GM23248 (cell line): ENCODE results near the gene BRD4. TPM values are rescaled to one million over a fixed set of nuclear protein-coding genes. Genes with fewer than 3 reads are reported as not detected.

Experiments
- DNase-seq: peaks from one replicate; pipeline ENCODE4 v3.0.0-alpha.2; 2015
- H2AFZ ChIP-seq: fragments of 200-600 bp; sonication (generic); 2 replicates; pipeline ENCODE4 v1.6.1; 2016; ENCODE audit warnings: antibody characterized with exemption
- H3F3A ChIP-seq: fragments of 200-600 bp; sonication (generic); 2 replicates; pipeline ENCODE4 v1.6.1; 2016; ENCODE audit warnings: mild to moderate bottlenecking, antibody characterized with exemption, mixed run types; ENCODE audit not compliant: insufficient read depth
- H3K27ac ChIP-seq: fragments of 200-600 bp; sonication (generic); 2 replicates; pipeline ENCODE4 v1.5.1; 2016; ENCODE audit warnings: mild to moderate bottlenecking
- H3K27me3 ChIP-seq: fragments of 200-600 bp; sonication (generic); replicated peaks from 2 replicates; pipeline ENCODE4 v1.6.1; 2016; ENCODE audit warnings: mild to moderate bottlenecking; ENCODE audit not compliant: insufficient read depth
- H3K36me3 ChIP-seq: fragments of 200-600 bp; sonication (generic); 2 replicates; pipeline ENCODE4 v1.6.1; 2016; ENCODE audit warnings: low read depth, mild to moderate bottlenecking
- H3K4me1 ChIP-seq: fragments of 200-600 bp; sonication (generic); 2 replicates; pipeline ENCODE4 v1.6.1; 2016; ENCODE audit warnings: mild to moderate bottlenecking; ENCODE audit not compliant: insufficient read depth
- H3K4me2 ChIP-seq: fragments of 200-600 bp; sonication (generic); one replicate; pipeline ENCODE4 v1.6.1; 2016; ENCODE audit warnings: mild to moderate bottlenecking; ENCODE audit not compliant: unreplicated experiment
- H3K4me3 ChIP-seq: fragments of 200-600 bp; sonication (generic); 2 replicates; pipeline ENCODE4 v1.5.1; 2016; ENCODE audit warnings: mild to moderate bottlenecking
- H3K79me2 ChIP-seq: fragments of 200-600 bp; sonication (generic); 2 replicates; pipeline ENCODE4 v1.6.1; 2016; ENCODE audit warnings: mild to moderate bottlenecking; ENCODE audit not compliant: insufficient read depth
- H3K9ac ChIP-seq: fragments of 200-600 bp; sonication (generic); 2 replicates; pipeline ENCODE4 v1.6.1; 2016; ENCODE audit warnings: mild to moderate bottlenecking
- H3K9me2 ChIP-seq: fragments of 200-600 bp; sonication (generic); 2 replicates; pipeline ENCODE4 v1.6.1; 2016; ENCODE audit warnings: mixed run types, mild to moderate bottlenecking, moderate library complexity; ENCODE audit not compliant: insufficient read depth
- H3K9me3 ChIP-seq: fragments of 200-600 bp; sonication (generic); one replicate; pipeline ENCODE4 v1.6.1; 2017; ENCODE audit warnings: low read depth
- H4K20me1 ChIP-seq: fragments of 200-600 bp; sonication (generic); 2 replicates; pipeline ENCODE4 v1.6.0; 2016; ENCODE audit not compliant: insufficient read depth
- EZH2 ChIP-seq: fragments of 200-600 bp; sonication (generic); IDR thresholded peaks from 2 replicates; pipeline ENCODE4 v1.6.1; 2018; ENCODE audit warnings: antibody characterized with exemption, mild to moderate bottlenecking; ENCODE audit not compliant: insufficient read depth, poor library complexity, severe bottlenecking
- EZH2phosphoT487 ChIP-seq: fragments of 200-600 bp; sonication (generic); IDR thresholded peaks from 2 replicates; pipeline ENCODE4 v1.6.1; 2018; ENCODE audit warnings: antibody characterized with exemption, moderate library complexity, mild to moderate bottlenecking, low read depth; ENCODE audit not compliant: insufficient read depth
- WGBS, 2 experiments: methylation state at CpG; one replicate each; pipeline ENCODE4 v1.1.6; 2015 to 2017; ENCODE audit warnings: low lambda C conversion rate in 2 of 2, low coverage in 1 of 2; ENCODE audit errors: missing lambda C conversion rate in 2 of 2; 5-methylcytosine and 5-hydroxymethylcytosine counted together
- in situ Hi-C: fragments of 300-500 bp; cut with MboI; formaldehyde crosslinking; loops from 2 replicates; pipeline ENCODE4 v1.15.0; 2020
- polyA plus RNA-seq: library from polyadenylated mRNA; unstranded; fragments of >200 nt; fragmentation: Nextera tagmentation; extraction: Ambion mirVana; gene quantifications from 2 replicates; pipeline ENCODE4 v1.2.1, GENCODE V29; 2016
- total RNA-seq: library from RNA; depleted of rRNA; stranded (reverse); fragments of >200 nt; shearing (Covaris generic); gene quantifications from 2 replicates; pipeline ENCODE4 v1.2.3, GENCODE V29; 2014

The BRD4 gene
- total and polyA plus RNA-seq, 2 experiments from 2014 or later: 9.0 to 18.6 TPM

DNA sequence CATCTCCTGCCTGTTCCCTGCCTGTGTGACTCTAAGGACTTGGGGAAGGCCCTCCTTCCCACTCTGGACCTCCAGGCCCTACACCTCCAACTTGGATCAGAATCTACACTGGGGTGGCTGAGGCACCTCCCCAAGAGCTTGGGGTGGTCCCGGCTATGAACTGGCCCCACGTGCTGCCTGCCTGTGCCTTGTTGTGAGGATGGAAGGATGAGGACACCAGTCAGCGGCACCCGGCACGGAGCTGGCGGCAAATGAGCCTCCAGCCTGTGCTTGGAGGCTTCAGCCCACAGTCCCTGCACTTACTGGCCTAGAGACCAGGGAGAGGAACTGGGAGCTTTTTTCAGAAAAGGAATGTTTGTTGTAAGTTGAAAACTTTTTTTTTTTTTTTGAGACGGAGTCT is 38.8 kb upstream of the BRD4 start:
- H3K9ac ChIP-seq: no peak overlapping the region
- TF ChIP-seq EZH2phosphoT487 (no peak), EZH2 (no peak)
- H3K9me2 ChIP-seq: no peaks in the 10 kb centered on the region
- no peak for DNase-seq
- H3K79me2 ChIP-seq: peaks cover 64% of the 10 kb centered on the region
- no peaks in the 10 kb centered on the region for H3F3A ChIP-seq
- H3K27me3 ChIP-seq: no peaks in the 10 kb centered on the region
- H3K27ac ChIP-seq: no peak overlapping the region
- WGBS, 2 experiments: 92 to 93% methylated on average over 7 of the region's 7 CpGs
- H4K20me1 ChIP-seq: no peaks in the 10 kb centered on the region; the same call in 1 of the 2 replicates
- in situ Hi-C loops: no loop called here
- peaks cover 23% of the 10 kb centered on the region for H3K36me3 ChIP-seq
- H2AFZ ChIP-seq: no peak overlapping the region
- no peak overlapping the region for H3K4me2 ChIP-seq
- no peak overlapping the region for H3K4me3 ChIP-seq
- no peaks in the 10 kb centered on the region for H3K9me3 ChIP-seq
- H3K4me1 ChIP-seq: no peaks in the 10 kb centered on the region

DNA sequence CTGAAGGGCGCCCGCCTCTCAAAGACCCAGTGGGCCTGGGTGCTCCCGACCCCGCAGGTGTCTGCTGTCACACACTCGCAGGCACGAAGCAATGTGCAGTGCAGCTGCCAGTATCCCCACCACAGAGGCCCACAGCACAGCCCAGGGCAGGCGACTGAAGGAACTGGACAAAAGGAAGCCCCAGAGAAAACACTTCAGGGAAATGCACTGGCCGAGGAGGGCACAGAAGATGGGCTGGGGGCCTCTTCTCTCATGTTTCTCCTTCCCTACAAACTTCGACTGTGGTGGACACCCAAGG is 37.2 kb upstream of the BRD4 start:
- Histone ChIP-seq H3K4me1 (no peaks in the 10 kb centered on the region), H3K4me2 (no peak overlapping the region), H3K9me2 (no peaks in the 10 kb centered on the region), H3K4me3 (no peak overlapping the region), H3K27me3 (no peaks in the 10 kb centered on the region), H4K20me1 (no peaks in the 10 kb centered on the region; the same call in 1 of the 2 replicates), H3K9ac (no peak overlapping the region), H3F3A (no peaks in the 10 kb centered on the region), H2AFZ (no peak overlapping the region), H3K79me2 (peaks cover 60% of the 10 kb centered on the region), H3K9me3 (no peaks in the 10 kb centered on the region), H3K36me3 (peaks cover 23% of the 10 kb centered on the region), H3K27ac (no peak overlapping the region)
- DNase-seq: no peak
- TF ChIP-seq EZH2: no peak
- no peak for TF ChIP-seq EZH2phosphoT487
- 89% methylated on average over 9 of the region's 9 CpGs for WGBS, 2 experiments
- in situ Hi-C loops: no loop called here

DNA sequence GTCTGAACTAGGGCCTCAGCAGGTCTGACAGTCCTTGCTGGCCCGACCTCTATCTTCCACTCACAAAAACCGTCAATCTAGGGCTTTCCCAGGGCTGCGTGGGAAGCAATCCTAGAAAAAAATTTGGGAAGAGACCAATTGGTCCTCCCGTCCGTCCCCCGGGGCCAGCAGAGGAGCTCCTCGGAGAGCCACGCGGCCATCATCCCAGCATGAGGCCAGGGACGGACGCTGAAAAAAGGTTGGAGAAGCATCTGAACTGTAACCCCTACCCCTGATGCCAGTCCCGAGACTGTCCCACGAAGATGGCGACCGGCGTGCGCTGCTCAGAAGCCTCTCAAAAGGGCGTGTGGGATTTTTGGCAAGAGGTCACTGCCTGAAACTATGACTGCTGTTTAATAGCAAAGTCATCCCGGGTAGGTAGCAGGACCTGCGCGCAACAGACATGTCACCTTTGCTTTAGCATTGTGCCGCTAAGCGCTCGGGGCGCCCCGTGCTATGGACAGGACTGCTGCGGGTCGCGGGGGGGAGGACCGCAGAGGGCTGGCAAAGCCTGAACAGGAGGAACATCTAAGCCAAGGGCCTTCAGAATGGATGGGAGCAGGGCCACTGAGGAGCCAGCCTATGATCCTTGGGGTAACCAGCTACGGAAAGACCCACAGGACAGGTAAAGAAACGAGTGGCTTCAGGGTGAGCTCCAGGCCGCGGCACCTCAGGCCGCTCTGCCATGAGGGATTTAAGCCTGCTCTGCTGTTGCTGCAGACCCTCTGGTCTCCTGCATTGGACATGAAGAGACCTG is 36.7 kb upstream of the BRD4 start:
- Histone ChIP-seq H3K79me2 (peaks cover 57% of the 10 kb centered on the region), H3K4me1 (no peaks in the 10 kb centered on the region), H3K9me3 (no peaks in the 10 kb centered on the region), H3F3A (no peaks in the 10 kb centered on the region), H3K9me2 (no peaks in the 10 kb centered on the region), H3K9ac (no peak overlapping the region), H2AFZ (no peak overlapping the region), H3K27ac (no peak overlapping the region), H3K36me3 (peaks cover 23% of the 10 kb centered on the region), H3K4me3 (no peak overlapping the region), H4K20me1 (no peaks in the 10 kb centered on the region; the same call in 1 of the 2 replicates), H3K27me3 (no peaks in the 10 kb centered on the region), H3K4me2 (no peak overlapping the region)
- DNase-seq: no peak
- TF ChIP-seq EZH2 (no peak), EZH2phosphoT487 (no peak)
- in situ Hi-C loops: no loop called here
- WGBS, 2 experiments: 95 to 96% methylated on average over 33 to 35 of the region's 35 CpGs

DNA sequence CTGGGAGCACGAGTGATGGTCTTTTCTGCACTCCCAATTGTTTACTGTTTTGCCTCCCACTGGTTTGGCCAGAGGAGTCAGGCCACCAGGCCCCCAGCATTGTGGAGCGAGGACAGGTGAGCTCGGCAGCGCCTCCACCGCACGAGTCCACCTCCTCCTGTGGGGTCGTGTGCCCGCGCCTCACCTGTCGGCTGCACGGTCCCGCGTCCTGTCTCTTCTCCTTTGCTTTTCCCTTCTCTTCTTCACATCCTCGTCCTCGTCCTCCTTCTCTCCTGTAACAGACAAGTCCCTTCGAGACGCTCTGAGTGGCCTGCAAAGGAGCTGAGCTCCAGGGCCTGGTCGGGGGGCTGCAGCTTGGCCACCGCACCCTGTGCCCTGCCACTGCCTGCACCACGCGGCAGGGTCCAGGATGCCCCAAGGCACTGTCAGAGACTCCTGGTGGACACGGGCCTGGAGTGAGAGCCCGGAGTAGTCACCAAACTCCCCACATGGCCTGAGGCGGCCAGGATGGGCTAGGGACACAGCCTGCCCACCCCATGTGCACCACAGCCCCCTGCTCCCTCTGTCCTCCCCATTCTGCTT is 35.8 kb upstream of the BRD4 start:
- Histone ChIP-seq H4K20me1 (no peaks in the 10 kb centered on the region; the same call in 1 of the 2 replicates), H3K9me3 (no peaks in the 10 kb centered on the region), H3K9ac (no peak overlapping the region), H3K27ac (no peak overlapping the region), H3K27me3 (no peaks in the 10 kb centered on the region), H3K4me3 (no peak overlapping the region), H3K4me2 (no peak overlapping the region), H3K79me2 (peaks cover 49% of the 10 kb centered on the region), H3F3A (no peaks in the 10 kb centered on the region), H3K36me3 (peaks cover 23% of the 10 kb centered on the region), H3K9me2 (no peaks in the 10 kb centered on the region), H2AFZ (no peak overlapping the region), H3K4me1 (no peaks in the 10 kb centered on the region)
- TF ChIP-seq EZH2 (no peak), EZH2phosphoT487 (no peak)
- WGBS, 2 experiments: 96 to 98% methylated on average over 23 to 24 of the region's 24 CpGs
- DNase-seq: no peak
- in situ Hi-C loops: no loop called here
